HEK293 (cell line): ENCODE results near the gene ZBTB4.

Experiments
- GLI4 ChIP-seq: fragments of 450-650 bp; formaldehyde crosslinking; IDR thresholded peaks from 2 replicates; pipeline ENCODE4 v1.5.1; 2016; ENCODE audit warnings: missing biosample characterization, missing genetic modification characterization
- INSM2 ChIP-seq: fragments of 450-650 bp; formaldehyde crosslinking; IDR thresholded peaks from 2 replicates; pipeline ENCODE4 v1.5.1; 2016; ENCODE audit warnings: missing biosample characterization, missing genetic modification characterization
- KLF1 ChIP-seq: fragments of 450-650 bp; formaldehyde crosslinking; IDR thresholded peaks from 2 replicates; pipeline ENCODE4 v1.5.1; 2016; ENCODE audit warnings: missing biosample characterization, missing genetic modification characterization
- KLF16 ChIP-seq: fragments of 450-650 bp; formaldehyde crosslinking; IDR thresholded peaks from 2 replicates; pipeline ENCODE4 v1.5.1; 2017; ENCODE audit warnings: missing biosample characterization, missing genetic modification characterization
- KLF8 ChIP-seq: fragments of 450-650 bp; formaldehyde crosslinking; IDR thresholded peaks from 2 replicates; pipeline ENCODE4 v1.5.1; 2016; ENCODE audit warnings: missing biosample characterization, missing genetic modification characterization
- OSR2 ChIP-seq: fragments of 450-650 bp; formaldehyde crosslinking; IDR thresholded peaks from 2 replicates; pipeline ENCODE4 v1.5.1; 2016; ENCODE audit warnings: missing biosample characterization, missing genetic modification characterization
- PRDM6 ChIP-seq: fragments of 450-650 bp; formaldehyde crosslinking; IDR thresholded peaks from 2 replicates; pipeline ENCODE4 v1.5.1; 2017; ENCODE audit warnings: missing biosample characterization, missing genetic modification characterization
- SCRT1 ChIP-seq: fragments of 450-650 bp; formaldehyde crosslinking; IDR thresholded peaks from 2 replicates; pipeline ENCODE4 v1.5.1; 2016; ENCODE audit warnings: missing biosample characterization, missing genetic modification characterization, borderline replicate concordance
- SCRT2 ChIP-seq: fragments of 450-650 bp; formaldehyde crosslinking; IDR thresholded peaks from 2 replicates; pipeline ENCODE4 v1.5.1; 2016; ENCODE audit warnings: missing biosample characterization, missing genetic modification characterization
- TRIM28 ChIP-seq: IDR thresholded peaks from 2 replicates; pipeline ENCODE4 v1.6.1; 2011; ENCODE audit warnings: low read length, control low read depth, borderline replicate concordance
- ZBTB7A ChIP-seq: fragments of 450-650 bp; formaldehyde crosslinking; IDR thresholded peaks from 2 replicates; pipeline ENCODE4 v1.5.1; 2016; ENCODE audit warnings: low read depth, missing biosample characterization, missing genetic modification characterization
- ZBTB8A ChIP-seq: fragments of 450-650 bp; formaldehyde crosslinking; IDR thresholded peaks from 2 replicates; pipeline ENCODE4 v1.5.1; 2016; ENCODE audit warnings: missing biosample characterization, missing genetic modification characterization
- ZFHX2 ChIP-seq: fragments of 450-650 bp; formaldehyde crosslinking; conservative IDR thresholded peaks from 2 replicates; pipeline ENCODE4 v1.5.1; 2016; ENCODE audit warnings: missing biosample characterization, missing genetic modification characterization
- ZFP3 ChIP-seq: fragments of 450-650 bp; formaldehyde crosslinking; IDR thresholded peaks from 2 replicates; pipeline ENCODE4 v1.5.1; 2016; ENCODE audit warnings: low read depth, missing biosample characterization, missing genetic modification characterization
- ZFP41 ChIP-seq: fragments of 450-650 bp; formaldehyde crosslinking; IDR thresholded peaks from 2 replicates; pipeline ENCODE4 v1.5.1; 2016; ENCODE audit warnings: missing biosample characterization, missing genetic modification characterization, borderline replicate concordance
- ZIC2 ChIP-seq: fragments of 450-650 bp; formaldehyde crosslinking; IDR thresholded peaks from 2 replicates; pipeline ENCODE4 v1.5.1; 2016; ENCODE audit warnings: missing biosample characterization, missing genetic modification characterization
- ZNF121 ChIP-seq: fragments of 450-650 bp; formaldehyde crosslinking; IDR thresholded peaks from 2 replicates; pipeline ENCODE4 v1.5.1; 2016; ENCODE audit warnings: missing biosample characterization, missing genetic modification characterization
- ZNF146 ChIP-seq: fragments of 450-650 bp; formaldehyde crosslinking; IDR thresholded peaks from 2 replicates; pipeline ENCODE4 v1.5.1; 2016; ENCODE audit warnings: missing biosample characterization, missing genetic modification characterization
- ZNF221 ChIP-seq: fragments of 450-650 bp; formaldehyde crosslinking; IDR thresholded peaks from 2 replicates; pipeline ENCODE4 v1.5.1; 2017; ENCODE audit warnings: missing biosample characterization, missing genetic modification characterization, borderline replicate concordance
- ZNF239 ChIP-seq: fragments of 450-650 bp; formaldehyde crosslinking; IDR thresholded peaks from 2 replicates; pipeline ENCODE4 v1.5.1; 2016; ENCODE audit warnings: missing biosample characterization, missing genetic modification characterization
- ZNF24 ChIP-seq: fragments of 450-650 bp; formaldehyde crosslinking; IDR thresholded peaks from 2 replicates; pipeline ENCODE4 v1.5.1; 2016; ENCODE audit warnings: missing biosample characterization, missing genetic modification characterization
- ZNF302 ChIP-seq: fragments of 450-650 bp; formaldehyde crosslinking; IDR thresholded peaks from 2 replicates; pipeline ENCODE4 v1.5.1; 2016; ENCODE audit warnings: missing biosample characterization, missing genetic modification characterization, low read depth
- ZNF335 ChIP-seq: fragments of 450-650 bp; formaldehyde crosslinking; conservative IDR thresholded peaks from 2 replicates; pipeline ENCODE4 v1.5.1; 2016; ENCODE audit warnings: missing biosample characterization, missing genetic modification characterization
- ZNF449 ChIP-seq: fragments of 450-650 bp; formaldehyde crosslinking; IDR thresholded peaks from 2 replicates; pipeline ENCODE4 v1.5.1; 2017; ENCODE audit warnings: missing biosample characterization, mild to moderate bottlenecking, missing genetic modification characterization, moderate library complexity
- ZNF510 ChIP-seq: fragments of 450-650 bp; formaldehyde crosslinking; IDR thresholded peaks from 2 replicates; pipeline ENCODE4 v1.5.1; 2018; ENCODE audit warnings: mild to moderate bottlenecking, missing genetic modification characterization, missing biosample characterization; ENCODE audit not compliant: insufficient replicate concordance
- ZNF529 ChIP-seq: fragments of 450-650 bp; formaldehyde crosslinking; IDR thresholded peaks from 2 replicates; pipeline ENCODE4 v1.5.1; 2017; ENCODE audit warnings: missing genetic modification characterization, missing biosample characterization; ENCODE audit not compliant: insufficient replicate concordance
- ZNF544 ChIP-seq: fragments of 450-650 bp; formaldehyde crosslinking; IDR thresholded peaks from 2 replicates; pipeline ENCODE4 v1.5.0; 2017; ENCODE audit warnings: missing biosample characterization, missing genetic modification characterization
- ZNF560 ChIP-seq: fragments of 450-650 bp; formaldehyde crosslinking; IDR thresholded peaks from 2 replicates; pipeline ENCODE4 v1.5.1; 2017; ENCODE audit warnings: missing biosample characterization, missing genetic modification characterization, borderline replicate concordance
- ZNF561 ChIP-seq: fragments of 450-650 bp; IDR thresholded peaks from 2 replicates; pipeline ENCODE4 v1.5.1; 2018; ENCODE audit warnings: missing biosample characterization, missing genetic modification characterization, borderline replicate concordance
- ZNF600 ChIP-seq: fragments of 450-650 bp; formaldehyde crosslinking; IDR thresholded peaks from 2 replicates; pipeline ENCODE4 v1.5.1; 2016; ENCODE audit warnings: missing biosample characterization, missing genetic modification characterization
- ZNF610 ChIP-seq: fragments of 450-650 bp; formaldehyde crosslinking; IDR thresholded peaks from 2 replicates; pipeline ENCODE4 v1.5.1; 2016; ENCODE audit warnings: missing biosample characterization, missing genetic modification characterization, borderline replicate concordance
- ZNF624 ChIP-seq: fragments of 450-650 bp; formaldehyde crosslinking; IDR thresholded peaks from 2 replicates; pipeline ENCODE4 v1.5.1; 2017; ENCODE audit warnings: missing biosample characterization, missing genetic modification characterization
- ZNF664 ChIP-seq: fragments of 450-650 bp; formaldehyde crosslinking; IDR thresholded peaks from 2 replicates; pipeline ENCODE4 v1.5.1; 2016; ENCODE audit warnings: missing biosample characterization, missing genetic modification characterization
- ZNF785 ChIP-seq: fragments of 450-650 bp; formaldehyde crosslinking; IDR thresholded peaks from 2 replicates; pipeline ENCODE4 v1.5.1; 2016; ENCODE audit warnings: missing biosample characterization, missing genetic modification characterization
- ZNF830 ChIP-seq: fragments of 450-650 bp; IDR thresholded peaks from 2 replicates; pipeline ENCODE4 v1.5.0; 2018; ENCODE audit warnings: missing biosample characterization, missing genetic modification characterization, low read depth, mild to moderate bottlenecking, moderate library complexity
- ZNF843 ChIP-seq: fragments of 450-650 bp; formaldehyde crosslinking; IDR thresholded peaks from 2 replicates; pipeline ENCODE4 v1.5.1; 2016; ENCODE audit warnings: missing biosample characterization, missing genetic modification characterization
- ZSCAN30 ChIP-seq: fragments of 450-650 bp; IDR thresholded peaks from 2 replicates; pipeline ENCODE4 v1.5.1; 2018; ENCODE audit warnings: missing biosample characterization, mild to moderate bottlenecking, missing genetic modification characterization, moderate library complexity

The ZBTB4 gene

GRCh38 chr17:7436556-7437368, 42.7 kb downstream of the ZBTB4 start (continued):
- no peak for TF ChIP-seq ZNF785 (tag by site-specific recombination)
- TF ChIP-seq ZNF239 (tag by site-specific recombination): no peak
- no peak for TF ChIP-seq ZNF510 (tag by site-specific recombination)
- no peak for TF ChIP-seq ZNF610 (tag by site-specific recombination)
- no peak for TF ChIP-seq ZFHX2 (tag by site-specific recombination)
- no peak for TF ChIP-seq ZNF624 (tag by site-specific recombination)
- no peak for TF ChIP-seq ZFP41 (tag by site-specific recombination)
- peak; percentile 83; the same call in 1 of the 2 replicates for TF ChIP-seq ZSCAN30 (tag by site-specific recombination)
- no peak for TF ChIP-seq ZNF146 (tag by site-specific recombination)
- TF ChIP-seq ZNF544: no peak
- TF ChIP-seq INSM2 (tag by site-specific recombination): 0 out of 2 replicates have a peak, but pooled peaks have one; percentile 27
- peak; percentile 55; the same call in 1 of the 2 replicates for TF ChIP-seq OSR2 (tag by site-specific recombination)
- TF ChIP-seq ZNF830 (tag by site-specific recombination): no peak
- peak; percentile 46; the same call in 1 of the 2 replicates for TF ChIP-seq KLF8 (tag by site-specific recombination)
- no peak for TF ChIP-seq ZBTB7A (tag by site-specific recombination)
- TF ChIP-seq PRDM6: no peak
- TF ChIP-seq ZNF560: no peak
- no peak for TF ChIP-seq GLI4 (tag by site-specific recombination)
- no peak for TF ChIP-seq KLF1 (tag by site-specific recombination)
- TF ChIP-seq ZNF600 (tag by site-specific recombination): peak; percentile 36; the same call in 1 of the 2 replicates
- TF ChIP-seq ZNF121: no peak
- no peak for TF ChIP-seq ZNF24 (tag by site-specific recombination)
- 0 out of 2 replicates have a peak, but pooled peaks have one; percentile 31 for TF ChIP-seq KLF16 (tag by site-specific recombination)
- TF ChIP-seq ZNF529 (tag by site-specific recombination): no peak
- TF ChIP-seq ZFP3 (tag by site-specific recombination): no peak
- no peak for TF ChIP-seq TRIM28
- peak; percentile 91 for TF ChIP-seq ZNF561
- TF ChIP-seq ZNF335 (tag by site-specific recombination): peak; percentile 71
- TF ChIP-seq ZNF302 (tag by site-specific recombination): no peak
- TF ChIP-seq SCRT2: no peak
- TF ChIP-seq ZNF664 (tag by site-specific recombination): no peak
- no peak for TF ChIP-seq ZNF843 (tag by site-specific recombination)
- TF ChIP-seq ZBTB8A (tag by site-specific recombination): peak; percentile 97
- no peak for TF ChIP-seq SCRT1 (tag by site-specific recombination)
- no peak for TF ChIP-seq ZNF221 (tag by site-specific recombination)
- TF ChIP-seq ZNF449: peak; percentile 94
- no peak for TF ChIP-seq ZIC2
- TF ChIP-seq, all 188 proteins: peak for 27
